HG02981 (cell line): ENCODE results near the gene UPK2.
"Not testable (repeated sequence)": the region's sequence is repeated elsewhere in the genome, so short reads cannot be mapped to it uniquely, and the experiment has no call there.

Experiments used
- ATAC-seq: cut with Tn5 transposase; IDR thresholded peaks from one replicate; pipeline ENCODE4 v1.9.1; 2021; ENCODE audit warnings: mild to moderate bottlenecking, moderate library complexity; ENCODE audit not compliant: unreplicated experiment

The UPK2 gene

GRCh38 chr11:118938491-118939403 lies 17.4 kb upstream of the UPK2 start:
- ATAC-seq: no peak

GRCh38 chr11:118939404-118939915 lies 16.6 kb upstream of the UPK2 start:
- ATAC-seq: no peak

- no peak for ATAC-seq
Observed at GRCh38 chr11:118939953-118940598, 16.0 kb upstream of the UPK2 start.

- no peak for ATAC-seq
Observed at GRCh38 chr11:118947091-118947490, 9.0 kb upstream of the UPK2 start.

- no peak for ATAC-seq
Observed at GRCh38 chr11:118948000-118948399, 8.1 kb upstream of the UPK2 start.

GRCh38 chr11:118953265-118953664 lies 2.8 kb upstream of the UPK2 start:
- no peak for ATAC-seq

GRCh38 chr11:118953976-118954375 lies 2.1 kb upstream of the UPK2 start:
- ATAC-seq: not testable (repeated sequence)

GRCh38 chr11:118956847-118957469 lies 860 bp downstream of the UPK2 start:
- no peak for ATAC-seq

- ATAC-seq: no peak
Observed at GRCh38 chr11:118957549-118957948, 1.5 kb downstream of the UPK2 start.

GRCh38 chr11:118957968-118958367 lies 1.9 kb downstream of the UPK2 start:
- ATAC-seq: no peak

- no peak for ATAC-seq
Observed at GRCh38 chr11:118958577-118958976, 2.5 kb downstream of the UPK2 start.

GRCh38 chr11:118961189-118961588 lies 5.1 kb downstream of the UPK2 start:
- no peak for ATAC-seq

GRCh38 chr11:118961591-118961990 lies 5.5 kb downstream of the UPK2 start:
- no peak for ATAC-seq

- not testable (repeated sequence) for ATAC-seq
Observed at GRCh38 chr11:118969508-118969907, 13.4 kb downstream of the UPK2 start.

- ATAC-seq: no peak
Observed at GRCh38 chr11:118971646-118972045, 15.5 kb downstream of the UPK2 start, which contains the start of gene FOXR1. Gene FOXR1 (plus strand): TSS chr11:118971761. CDS start chr11:118971932, 171 bp downstream.

- ATAC-seq: no peak
Observed at GRCh38 chr11:118973985-118974384, 17.9 kb downstream of the UPK2 start.

- no peak for ATAC-seq
Observed at GRCh38 chr11:118975771-118976709, 19.9 kb downstream of the UPK2 start.

- no peak for ATAC-seq
Observed at GRCh38 chr11:118979434-118979833, 23.3 kb downstream of the UPK2 start.

GRCh38 chr11:118980191-118980881 lies 24.2 kb downstream of the UPK2 start:
- no peak for ATAC-seq

GRCh38 chr11:118984337-118984736 lies 28.2 kb downstream of the UPK2 start:
- ATAC-seq: not testable (repeated sequence)
